Prostate gland (tissue), 2 donors: ENCODE results near the gene MARK3.

Experiments
- CTCF ChIP-seq, 4 experiments: fragments of 200-600 bp in 2 of 4; fragments of 450-650 bp in 2 of 4; sonication (generic) in 2 of 4; IDR thresholded peaks; 1 replicate in 3 of 4; 2 replicates in 1 of 4; pipeline ENCODE4 v1.5.1; 2016 to 2019; ENCODE audit warnings: antibody characterized with exemption in 4 of 4, mild to moderate bottlenecking in 2 of 4, moderate library complexity in 2 of 4
- POLR2A ChIP-seq: fragments of 450-650 bp; IDR thresholded peaks from one replicate; pipeline ENCODE4 v1.6.1; 2016; ENCODE audit warnings: antibody characterized with exemption, mild to moderate bottlenecking

DNA sequence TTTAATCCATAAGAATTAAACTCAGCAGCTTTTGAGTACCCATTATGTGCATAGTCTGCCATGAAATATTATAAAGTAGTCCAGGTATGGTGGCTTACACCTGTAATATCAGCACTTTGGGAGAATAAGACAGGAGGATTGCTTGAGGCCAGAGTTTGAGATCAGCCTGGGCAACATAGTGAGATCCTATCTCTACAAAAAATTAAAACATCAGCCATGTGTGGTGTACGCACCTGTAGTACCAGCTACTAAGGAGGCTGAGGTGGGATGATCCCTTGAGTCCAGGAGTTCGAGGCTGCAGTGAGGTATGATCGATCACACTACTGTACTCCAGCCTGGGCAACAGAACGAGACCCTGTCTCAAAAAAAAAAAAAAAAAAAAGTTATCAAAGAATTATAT lies 15.3 kb downstream of the MARK3 start:
- TF ChIP-seq CTCF (IDR thresholded peaks at IDR 0.05) (no peak), POLR2A (no peak)
